ENCODE data around the gene RANBP3.

DNA sequence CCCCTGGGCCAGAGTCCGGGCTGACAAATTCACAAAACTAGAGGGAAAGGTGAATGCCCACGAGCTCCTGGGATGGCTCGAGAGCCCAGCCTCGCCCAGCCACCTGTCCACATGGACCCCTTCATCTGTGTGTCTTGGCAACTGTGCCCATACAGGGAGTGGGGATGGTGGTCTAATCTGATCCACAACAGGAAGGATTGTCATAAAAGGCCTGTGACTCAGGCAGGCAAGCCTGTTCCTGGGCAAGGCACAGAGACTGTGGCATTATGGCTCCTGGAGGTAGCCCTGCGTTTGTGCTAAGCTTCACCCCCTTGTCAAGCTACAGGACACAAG lies 43.9 kb downstream of the RANBP3 start:
- TF ChIP-seq, protein P1, sequence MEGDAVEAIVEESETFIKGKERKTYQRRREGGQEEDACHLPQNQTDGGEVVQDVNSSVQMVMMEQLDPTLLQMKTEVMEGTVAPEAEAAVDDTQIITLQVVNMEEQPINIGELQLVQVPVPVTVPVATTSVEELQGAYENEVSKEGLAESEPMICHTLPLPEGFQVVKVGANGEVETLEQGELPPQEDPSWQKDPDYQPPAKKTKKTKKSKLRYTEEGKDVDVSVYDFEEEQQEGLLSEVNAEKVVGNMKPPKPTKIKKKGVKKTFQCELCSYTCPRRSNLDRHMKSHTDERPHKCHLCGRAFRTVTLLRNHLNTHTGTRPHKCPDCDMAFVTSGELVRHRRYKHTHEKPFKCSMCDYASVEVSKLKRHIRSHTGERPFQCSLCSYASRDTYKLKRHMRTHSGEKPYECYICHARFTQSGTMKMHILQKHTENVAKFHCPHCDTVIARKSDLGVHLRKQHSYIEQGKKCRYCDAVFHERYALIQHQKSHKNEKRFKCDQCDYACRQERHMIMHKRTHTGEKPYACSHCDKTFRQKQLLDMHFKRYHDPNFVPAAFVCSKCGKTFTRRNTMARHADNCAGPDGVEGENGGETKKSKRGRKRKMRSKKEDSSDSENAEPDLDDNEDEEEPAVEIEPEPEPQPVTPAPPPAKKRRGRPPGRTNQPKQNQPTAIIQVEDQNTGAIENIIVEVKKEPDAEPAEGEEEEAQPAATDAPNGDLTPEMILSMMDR (IDR thresholded peaks at IDR 0.05) = no peak
- TF ChIP-seq POLR2A (IDR thresholded peaks at IDR 0.05) (no peak), POLR2AphosphoS5 (IDR thresholded peaks at IDR 0.05) (no peak)
